HCT116 (cell line): ENCODE results near the gene MADD. TPM values are rescaled to one million over a fixed set of nuclear protein-coding genes. Genes with fewer than 3 reads are reported as not detected.
A peak's percentile ranks its signal among the peaks of the same experiment; 100 is the strongest.

ENCODE experiments used
- ATAC-seq: fragments of 200-7000 bp; cut with Tn5 transposase; 2 replicates; pipeline ENCODE4 v1.9.1; 2020; ENCODE audit warnings: mild to moderate bottlenecking, moderate library complexity
- BruUV-seq: library from RNA; stranded (reverse); fragments of 400-500 nt; replicated peaks from 2 replicates; lab custom pipeline; 2021; lab: Mats Ljungman, UMichigan
- CTCF ChIA-PET: fragments of 300-600 bp; sonication (Branson Sonifier 250); formaldehyde crosslinking; loops from one replicate; lab custom pipeline; 2021; ENCODE audit warnings: antibody characterized with exemption; lab: Charles Lee
- POLR2A ChIA-PET: fragments of 300-600, 350-600 bp; sonication (Branson Sonifier 250); formaldehyde crosslinking; loops from one replicate; lab custom pipeline; 2021; ENCODE audit warnings: antibody characterized with exemption; lab: Charles Lee
- RAD21 ChIA-PET, 2 experiments: fragments of 300-600 bp; sonication (Branson Sonifier 250); formaldehyde crosslinking; loops; one replicate each; lab custom pipeline; 2023; ENCODE audit warnings: low total read pairs in 2 of 2; ENCODE audit not compliant: uncharacterized antibody in 2 of 2, unreplicated experiment in 2 of 2, low non-redundant PET in 1 of 2; lab: Charles Lee
- DNase-seq: peaks from one replicate; pipeline ENCODE4 v3.0.0-alpha.2; 2010; ENCODE audit warnings: low read depth, low spot score
- H2AFZ ChIP-seq: fragments of 200-600 bp; shearing (Covaris generic), sonication (generic); 2 replicates; pipeline ENCODE4 v1.6.1; 2017; ENCODE audit warnings: low read depth, mixed run types, mixed read lengths, antibody characterized with exemption, low read length; ENCODE audit not compliant: poor library complexity, severe bottlenecking
- H3K27ac ChIP-seq: 2 replicates; pipeline ENCODE4 v1.5.1; 2012; ENCODE audit warnings: low read depth, low read length
- H3K27me3 ChIP-seq: fragments of 200-600 bp; sonication (generic); 2 replicates; pipeline ENCODE4 v1.6.1; 2016; ENCODE audit warnings: mixed run types, low read length, mixed read lengths; ENCODE audit not compliant: insufficient read depth
- H3K36me3 ChIP-seq, 2 experiments: fragments of 200-500 bp in 1 of 2; fragments of 200-600 bp in 1 of 2; sonication (Bioruptor generic) in 1 of 2; sonication (generic) in 1 of 2; 2 replicates each; pipeline versions ENCODE4 v1.5.1 to v1.6.1; 2014 to 2016; ENCODE audit warnings: low read length in 2 of 2, inconsistent platforms in 1 of 2, mixed read lengths in 1 of 2, mixed run types in 1 of 2; ENCODE audit not compliant: insufficient read depth in 2 of 2, control insufficient read depth in 1 of 2
- H3K4me1 ChIP-seq, 2 experiments: fragments of 200-600 bp in 1 of 2; sonication (generic) in 1 of 2; 2 replicates each; pipeline versions ENCODE4 v1.5.1 to v1.6.1; 2012 to 2017; ENCODE audit warnings: low read length in 2 of 2, inconsistent platforms in 1 of 2, mild to moderate bottlenecking in 1 of 2, mixed read lengths in 1 of 2, mixed run types in 1 of 2, moderate library complexity in 1 of 2; ENCODE audit not compliant: insufficient read depth in 2 of 2, control insufficient read depth in 1 of 2
- H3K4me2 ChIP-seq: fragments of 200-600 bp; sonication (generic); 2 replicates; pipeline ENCODE4 v1.6.1; 2017; ENCODE audit warnings: mixed run types, low read length, mixed read lengths
- H3K4me3 ChIP-seq, 2 experiments: fragments of 200-600 bp in 1 of 2; sonication (generic) in 1 of 2; replicated peaks in 1 of 2; 2 replicates each; pipeline ENCODE4 v1.5.1; 2011 to 2016; ENCODE audit warnings: low read length in 2 of 2, control low read depth in 1 of 2, low read depth in 1 of 2, mild to moderate bottlenecking in 1 of 2, mixed read lengths in 1 of 2, mixed run types in 1 of 2
- H3K79me2 ChIP-seq: fragments of 200-600 bp; sonication (generic); 2 replicates; pipeline ENCODE4 v1.6.1; 2017; ENCODE audit warnings: mild to moderate bottlenecking, mixed run types, low read length, moderate library complexity, mixed read lengths; ENCODE audit not compliant: insufficient read depth
- H3K9ac ChIP-seq: fragments of 200-600 bp; sonication (generic); 2 replicates; pipeline ENCODE4 v1.6.1; 2016; ENCODE audit warnings: low read length, mixed read lengths
- H3K9me2 ChIP-seq: fragments of 200-600 bp; sonication (generic), shearing (Covaris generic); 2 replicates; pipeline ENCODE4 v1.6.1; 2017; ENCODE audit warnings: mixed run types, mild to moderate bottlenecking, moderate library complexity; ENCODE audit not compliant: insufficient read depth
- H3K9me3 ChIP-seq, 2 experiments: fragments of 200-500 bp in 1 of 2; fragments of 200-600 bp in 1 of 2; sonication (Bioruptor generic) in 1 of 2; sonication (generic) in 1 of 2; 2 replicates each; pipeline ENCODE4 v1.6.1; 2014 to 2017; ENCODE audit warnings: low read length in 2 of 2, mixed read lengths in 2 of 2, inconsistent platforms in 1 of 2, low read depth in 1 of 2, mild to moderate bottlenecking in 1 of 2, mixed run types in 1 of 2, moderate library complexity in 1 of 2; ENCODE audit not compliant: control insufficient read depth in 1 of 2, insufficient read depth in 1 of 2
- H4K20me1 ChIP-seq: fragments of 200-600 bp; sonication (generic), shearing (Covaris generic); 2 replicates; pipeline ENCODE4 v1.6.1; 2017; ENCODE audit warnings: mixed run types, mild to moderate bottlenecking, moderate library complexity; ENCODE audit not compliant: insufficient read depth
- CEBPB ChIP-seq: IDR thresholded peaks from 2 replicates; pipeline ENCODE4 v1.6.1; 2012; ENCODE audit warnings: low read depth
- EGR1 ChIP-seq: IDR thresholded peaks from 2 replicates; pipeline ENCODE4 v1.6.1; 2012; ENCODE audit warnings: low read depth
- ELF1 ChIP-seq: IDR thresholded peaks from 2 replicates; pipeline ENCODE4 v1.6.1; 2012; ENCODE audit warnings: low read depth, borderline replicate concordance
- EZH2 ChIP-seq: fragments of 200-600 bp; sonication (generic); IDR thresholded peaks from 2 replicates; pipeline ENCODE4 v1.6.1; 2017; ENCODE audit warnings: antibody characterized with exemption, mixed run types
- EZH2phosphoT487 ChIP-seq: fragments of 200-600 bp; IDR thresholded peaks from 2 replicates; pipeline ENCODE4 v1.6.1; 2018; ENCODE audit warnings: antibody characterized with exemption, borderline replicate concordance
- POLR2A ChIP-seq: IDR thresholded peaks from 2 replicates; pipeline ENCODE4 v1.7.0; 2011; ENCODE audit warnings: borderline replicate concordance; ENCODE audit not compliant: insufficient read depth, insufficient read length; ENCODE audit errors: extremely low read depth
- POLR2AphosphoS5 ChIP-seq: IDR thresholded peaks from 2 replicates; pipeline ENCODE4 v1.6.1; 2011; ENCODE audit warnings: mild to moderate bottlenecking, low read depth, low read length, moderate library complexity
- RAD21 ChIP-seq: IDR thresholded peaks from 2 replicates; pipeline ENCODE4 v1.6.1; 2012; ENCODE audit warnings: low read depth, mild to moderate bottlenecking
- SIN3A ChIP-seq: IDR thresholded peaks from 2 replicates; pipeline ENCODE4 v1.6.1; 2012; ENCODE audit warnings: low read depth
- SRF ChIP-seq: IDR thresholded peaks from 2 replicates; pipeline ENCODE4 v1.6.1; 2012; ENCODE audit warnings: low read depth
- TCF7L2 ChIP-seq: IDR thresholded peaks from 2 replicates; pipeline ENCODE4 v1.7.0; 2011; ENCODE audit warnings: borderline replicate concordance, inconsistent platforms; ENCODE audit not compliant: insufficient read depth, insufficient read length; ENCODE audit errors: extremely low read depth
- YY1 ChIP-seq: IDR thresholded peaks from 2 replicates; pipeline ENCODE4 v1.6.1; 2011; ENCODE audit warnings: low read length, low read depth, moderate library complexity, mild to moderate bottlenecking; ENCODE audit not compliant: insufficient replicate concordance; ENCODE audit errors: extremely low read depth
- ZFX ChIP-seq: fragments of 450-650 bp; IDR thresholded peaks from 2 replicates; pipeline ENCODE4 v1.6.1; 2017
- ZNF274 ChIP-seq: fragments of 200-500 bp; sonication (Bioruptor generic); IDR thresholded peaks from 2 replicates; pipeline ENCODE4 v1.6.1; 2014; ENCODE audit warnings: mild to moderate bottlenecking, low read depth, low read length, inconsistent platforms
- intact Hi-C: fragments of 100-400 bp; cut with micrococcal nuclease; formaldehyde crosslinking; loops from 2 replicates; pipeline ENCODE4 v1.10.0; 2022
- total RNA-seq: library from RNA; stranded (reverse); gene quantifications from one replicate; pipeline ENCODE4 v1.2.1, GENCODE V29; 2021; ENCODE audit not compliant: unreplicated experiment
- TF ChIP-seq, protein P1 (sequence below), 3 experiments: fragments of 200-600 bp in 1 of 3; sonication (generic) in 1 of 3; IDR thresholded peaks in 2 of 3; conservative IDR thresholded peaks in 1 of 3; 2 replicates each; pipeline ENCODE4 v1.5.1; 2012 to 2017; ENCODE audit warnings: low read depth in 2 of 3, low read length in 2 of 3, antibody characterized with exemption in 1 of 3, borderline replicate concordance in 1 of 3, control low read depth in 1 of 3, mild to moderate bottlenecking in 1 of 3, mixed read lengths in 1 of 3, mixed run types in 1 of 3, moderate library complexity in 1 of 3; ENCODE audit not compliant: insufficient read depth in 1 of 3
- TF ChIP-seq, protein P2 (sequence below): IDR thresholded peaks from 2 replicates; pipeline ENCODE4 v1.6.1; 2012
- TF ChIP-seq, protein P3 (sequence below): IDR thresholded peaks from 2 replicates; pipeline ENCODE4 v1.6.1; 2012

The MADD gene
- total RNA-seq, 1 experiment from 2014 or later: 37.1 TPM

DNA sequence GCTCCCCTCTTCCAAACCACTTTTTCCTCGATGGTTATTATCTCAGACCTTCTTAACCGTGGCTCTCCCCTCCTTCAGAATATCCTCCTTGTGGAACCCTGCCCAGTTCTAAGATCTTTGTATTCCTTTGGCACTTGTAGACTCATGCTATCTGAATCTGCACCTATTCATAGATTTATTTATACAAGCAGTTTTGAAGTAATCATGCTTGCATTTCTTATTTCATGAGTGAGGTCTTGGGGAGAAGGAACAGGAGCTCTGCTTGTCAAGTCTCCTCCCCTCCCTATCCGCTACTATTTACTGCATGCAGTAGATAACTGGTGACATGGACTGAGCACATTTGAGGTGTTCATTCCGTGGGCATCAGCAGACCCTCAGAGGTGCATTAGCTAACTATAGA is 5.4 kb upstream of the MADD start:
- ChIA-PET RAD21 (no interaction called here), POLR2A (no interaction called here), CTCF (no interaction called here)
- TF ChIP-seq SIN3A (no peak), RAD21 (no peak), POLR2A (no peak), ZNF274 (no peak)
- BruUV-seq: no TSS peak
- Histone ChIP-seq H3K9ac (no peak overlapping the region), H2AFZ (no peak overlapping the region), H3K4me1 (peaks cover 17 to 32% of the 10 kb centered on the region in 2 experiments), H3K27me3 (no peaks in the 10 kb centered on the region), H3K36me3 (no peaks in the 10 kb centered on the region), H3K79me2 (no peaks in the 10 kb centered on the region), H3K4me2 (no peak overlapping the region), H4K20me1 (no peaks in the 10 kb centered on the region), H3K9me2 (no peaks in the 10 kb centered on the region), H3K27ac (no peak overlapping the region), H3K4me3 (no peak overlapping the region), H3K9me3 (no peaks in the 10 kb centered on the region)
- ATAC-seq (no peak), DNase-seq (no peak)
- intact Hi-C loops: no loop called here

DNA sequence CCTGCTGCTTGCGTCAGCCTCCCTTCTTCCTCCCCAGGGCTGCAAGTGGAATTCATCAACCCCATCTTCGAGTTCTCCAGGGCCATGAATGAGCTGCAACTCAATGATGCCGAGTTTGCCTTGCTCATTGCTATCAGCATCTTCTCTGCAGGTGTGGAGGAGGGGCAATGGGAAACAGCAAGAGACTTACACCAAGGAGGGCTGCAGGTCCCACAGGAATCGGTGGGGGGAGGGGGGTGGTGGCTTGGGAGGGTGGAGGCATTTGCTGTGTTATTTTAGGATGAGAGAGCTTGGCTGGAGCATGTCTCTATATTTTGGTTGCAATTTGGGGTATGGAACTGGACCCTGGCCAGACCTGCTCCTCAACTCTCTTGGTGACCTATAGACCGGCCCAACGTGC is 2.1 kb upstream of the MADD start:
- TF ChIP-seq EZH2: no peak
- no peak for TF ChIP-seq CEBPB
- TF ChIP-seq POLR2A: no peak
- no peak for TF ChIP-seq ELF1
- no peak for TF ChIP-seq SRF
- no peak for TF ChIP-seq RAD21
- TF ChIP-seq EGR1: no peak
- no peak for TF ChIP-seq POLR2AphosphoS5
- TF ChIP-seq, protein P1, sequence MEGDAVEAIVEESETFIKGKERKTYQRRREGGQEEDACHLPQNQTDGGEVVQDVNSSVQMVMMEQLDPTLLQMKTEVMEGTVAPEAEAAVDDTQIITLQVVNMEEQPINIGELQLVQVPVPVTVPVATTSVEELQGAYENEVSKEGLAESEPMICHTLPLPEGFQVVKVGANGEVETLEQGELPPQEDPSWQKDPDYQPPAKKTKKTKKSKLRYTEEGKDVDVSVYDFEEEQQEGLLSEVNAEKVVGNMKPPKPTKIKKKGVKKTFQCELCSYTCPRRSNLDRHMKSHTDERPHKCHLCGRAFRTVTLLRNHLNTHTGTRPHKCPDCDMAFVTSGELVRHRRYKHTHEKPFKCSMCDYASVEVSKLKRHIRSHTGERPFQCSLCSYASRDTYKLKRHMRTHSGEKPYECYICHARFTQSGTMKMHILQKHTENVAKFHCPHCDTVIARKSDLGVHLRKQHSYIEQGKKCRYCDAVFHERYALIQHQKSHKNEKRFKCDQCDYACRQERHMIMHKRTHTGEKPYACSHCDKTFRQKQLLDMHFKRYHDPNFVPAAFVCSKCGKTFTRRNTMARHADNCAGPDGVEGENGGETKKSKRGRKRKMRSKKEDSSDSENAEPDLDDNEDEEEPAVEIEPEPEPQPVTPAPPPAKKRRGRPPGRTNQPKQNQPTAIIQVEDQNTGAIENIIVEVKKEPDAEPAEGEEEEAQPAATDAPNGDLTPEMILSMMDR (IDR thresholded peaks at IDR 0.05 in 2 of 3, conservative IDR thresholded peaks at IDR 0.05 in 1 of 3; ENCODE audit: borderline replicate concordance in 1 of 3, insufficient read depth in 1 of 3, low read depth in 2 of 3, low read length in 2 of 3): no peak
- no peak for TF ChIP-seq YY1
- TF ChIP-seq, protein P2, sequence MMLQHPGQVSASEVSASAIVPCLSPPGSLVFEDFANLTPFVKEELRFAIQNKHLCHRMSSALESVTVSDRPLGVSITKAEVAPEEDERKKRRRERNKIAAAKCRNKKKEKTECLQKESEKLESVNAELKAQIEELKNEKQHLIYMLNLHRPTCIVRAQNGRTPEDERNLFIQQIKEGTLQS: no peak
- TF ChIP-seq, protein P3, sequence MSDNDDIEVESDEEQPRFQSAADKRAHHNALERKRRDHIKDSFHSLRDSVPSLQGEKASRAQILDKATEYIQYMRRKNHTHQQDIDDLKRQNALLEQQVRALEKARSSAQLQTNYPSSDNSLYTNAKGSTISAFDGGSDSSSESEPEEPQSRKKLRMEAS: no peak
- no peak for TF ChIP-seq TCF7L2
- TF ChIP-seq EZH2phosphoT487: no peak
- no peak for TF ChIP-seq ZFX
- intact Hi-C loops: no loop called here
- CTCF ChIA-PET: no interaction called here
- H3K9me2 ChIP-seq: no peaks in the 10 kb centered on the region
- no peaks in the 10 kb centered on the region for H3K9me3 ChIP-seq
- RAD21 ChIA-PET: no interaction called here
- ATAC-seq (no peak), DNase-seq (no peak)
- POLR2A ChIA-PET: no interaction called here
- no peaks in the 10 kb centered on the region for H3K36me3 ChIP-seq
- H3K9ac ChIP-seq: no peak overlapping the region
- H3K4me3 ChIP-seq: no peak overlapping the region
- BruUV-seq: no TSS peak
- no peak overlapping the region for H2AFZ ChIP-seq
- H4K20me1 ChIP-seq: no peaks in the 10 kb centered on the region
- H3K79me2 ChIP-seq: peaks cover 25% of the 10 kb centered on the region
- no peak overlapping the region for H3K4me2 ChIP-seq
- no peaks in the 10 kb centered on the region for H3K27me3 ChIP-seq
- peaks cover 22 to 47% of the 10 kb centered on the region in 2 experiments for H3K4me1 ChIP-seq
- H3K27ac ChIP-seq: peak overlapping the region; percentile 89
